HS-27A (cell line): ENCODE results near the gene CROT.
"Not testable (repeated sequence)": the region's sequence is repeated elsewhere in the genome, so short reads cannot be mapped to it uniquely, and the experiment has no call there.

Source experiments
- DNase-seq: peaks from one replicate; pipeline ENCODE4 v3.0.0-alpha.2; 2012; ENCODE audit warnings: low read depth, missing footprints

CROT gene

DNA sequence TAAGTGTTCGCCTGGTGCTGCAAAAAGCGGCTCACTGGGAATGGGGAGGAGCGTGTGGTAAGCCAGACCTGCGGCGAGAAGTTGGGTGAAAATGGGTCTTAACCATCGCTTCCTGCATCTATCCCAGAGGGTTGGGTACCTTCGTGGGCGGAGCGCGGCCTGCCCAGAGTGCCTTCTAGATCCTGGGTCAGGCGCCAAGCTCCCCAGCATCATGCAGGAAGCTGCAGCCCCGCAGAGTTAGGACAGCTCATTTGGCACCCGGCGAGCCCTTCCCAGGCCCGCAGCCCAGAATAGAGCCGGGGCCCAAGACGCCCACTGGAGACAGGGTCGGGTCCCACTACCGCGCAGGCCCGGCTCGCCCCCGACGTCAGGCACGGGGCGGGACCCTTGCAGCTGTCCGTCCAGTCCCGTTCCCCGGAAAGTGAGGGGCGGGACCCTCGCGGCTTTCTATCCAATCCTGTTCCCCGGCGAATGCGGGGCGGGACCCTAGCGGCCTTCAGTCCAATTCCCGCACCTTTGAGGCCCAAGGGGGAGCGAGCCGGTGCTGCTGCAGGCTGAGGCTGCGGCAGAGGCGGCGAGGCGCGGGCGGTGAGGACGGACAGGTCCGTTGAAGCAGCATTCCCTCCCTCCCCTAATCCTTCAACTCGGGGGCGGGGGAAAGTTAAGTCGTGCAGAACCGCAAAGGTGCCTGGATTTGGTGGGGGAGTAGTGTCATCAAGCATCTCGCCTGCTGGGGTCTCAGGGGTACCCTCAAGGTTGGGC is at the start of gene CROT:
TSS of gene CROT (plus strand) at position 499 of the 762 bp plus-strand sequence. CDS start 3,405 bp downstream, outside the sequence.
- DNase-seq: peak; percentile 42

- no peak for DNase-seq
These were observed 44.7 kb upstream of the CROT start for GRCh38 chr7:87300756-87301155.

DNA sequence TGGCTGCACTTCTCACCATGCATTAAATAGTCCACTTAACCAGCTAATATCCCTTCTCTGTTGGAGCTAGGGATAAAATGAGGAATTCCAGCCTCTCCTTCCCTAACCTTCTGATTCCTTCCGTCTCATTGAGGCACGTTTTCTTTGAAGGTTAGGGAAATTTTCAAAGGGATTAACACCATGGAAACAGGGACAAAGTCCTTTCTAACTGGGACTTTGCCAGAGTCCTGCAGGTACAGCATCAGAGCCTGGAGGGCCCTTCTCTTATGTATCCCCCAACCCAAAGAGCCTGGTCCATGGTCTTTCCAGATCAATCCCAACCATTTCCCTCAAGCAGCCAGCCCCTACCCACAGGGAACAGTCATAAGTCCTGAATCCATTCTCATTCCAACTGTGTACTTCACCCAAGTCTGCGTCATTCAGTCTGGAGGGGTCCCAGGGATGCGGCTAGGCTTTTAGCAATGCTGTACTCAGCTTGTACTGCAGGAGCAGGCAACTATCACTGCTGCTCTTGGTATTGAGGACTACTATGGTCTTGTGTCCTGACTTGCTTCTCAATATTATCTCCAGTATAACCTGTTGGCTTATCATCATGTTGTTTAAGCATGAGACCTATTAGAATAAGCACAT is 34.6 kb upstream of the CROT start:
- no peak for DNase-seq

DNA sequence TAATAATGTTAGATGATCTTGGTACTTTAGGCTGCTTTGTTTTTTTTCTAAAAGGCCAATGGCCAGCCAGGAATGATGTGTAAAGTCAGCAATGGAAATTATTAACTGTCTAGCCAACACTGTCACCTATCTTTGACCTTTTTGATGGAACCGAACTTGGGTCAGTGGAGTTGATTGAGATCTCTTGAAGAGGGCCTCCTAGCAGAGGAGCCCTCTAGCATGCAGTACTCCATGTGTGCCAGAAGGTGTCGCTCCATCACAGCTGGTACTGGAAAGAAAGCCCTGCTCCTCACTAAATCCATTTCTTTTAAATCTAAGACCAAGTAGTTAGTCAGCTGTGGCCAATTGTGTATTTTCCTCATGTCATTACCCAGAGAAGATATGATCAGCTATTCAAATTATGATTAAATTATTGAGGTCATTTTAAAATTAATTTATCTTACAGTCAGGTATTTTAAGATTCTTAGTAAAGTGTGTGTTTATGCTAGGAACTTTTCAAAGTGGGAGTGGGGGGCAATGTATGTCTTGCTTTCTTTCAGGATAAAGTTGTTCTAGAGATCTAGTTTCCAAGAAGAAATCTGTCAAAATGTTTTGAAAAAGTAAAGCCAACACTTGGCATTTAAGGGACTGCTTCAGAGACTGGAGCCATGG is 33.1 kb upstream of the CROT start:
- DNase-seq: no peak

DNA sequence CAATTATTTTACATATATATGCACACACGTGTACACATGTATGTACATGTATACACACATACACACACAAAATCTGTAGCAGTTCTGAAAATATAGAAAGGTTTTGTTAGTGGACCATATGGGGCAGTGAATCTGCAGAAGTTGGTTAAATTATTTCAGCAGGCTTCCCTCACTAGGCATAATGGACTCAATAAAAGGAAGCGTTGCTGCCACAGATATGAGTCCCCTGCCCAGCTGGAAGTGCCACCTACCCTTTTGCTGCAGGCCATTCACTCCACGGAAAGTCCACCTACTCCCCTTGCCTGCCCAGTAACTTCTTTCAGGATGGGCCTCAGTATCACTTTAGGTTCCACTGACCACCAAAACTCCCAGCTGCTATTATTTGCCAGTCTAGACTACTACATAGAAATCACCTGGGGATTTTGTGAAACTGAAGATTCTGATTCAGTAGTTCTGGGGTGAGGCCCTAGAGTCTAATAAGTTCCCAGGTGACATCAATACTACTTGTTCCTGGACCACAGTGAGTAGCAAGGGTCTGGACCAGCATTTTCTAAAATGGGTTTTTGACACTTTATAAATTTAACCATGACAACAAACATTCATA is 29.3 kb upstream of the CROT start:
- DNase-seq: no peak

DNA sequence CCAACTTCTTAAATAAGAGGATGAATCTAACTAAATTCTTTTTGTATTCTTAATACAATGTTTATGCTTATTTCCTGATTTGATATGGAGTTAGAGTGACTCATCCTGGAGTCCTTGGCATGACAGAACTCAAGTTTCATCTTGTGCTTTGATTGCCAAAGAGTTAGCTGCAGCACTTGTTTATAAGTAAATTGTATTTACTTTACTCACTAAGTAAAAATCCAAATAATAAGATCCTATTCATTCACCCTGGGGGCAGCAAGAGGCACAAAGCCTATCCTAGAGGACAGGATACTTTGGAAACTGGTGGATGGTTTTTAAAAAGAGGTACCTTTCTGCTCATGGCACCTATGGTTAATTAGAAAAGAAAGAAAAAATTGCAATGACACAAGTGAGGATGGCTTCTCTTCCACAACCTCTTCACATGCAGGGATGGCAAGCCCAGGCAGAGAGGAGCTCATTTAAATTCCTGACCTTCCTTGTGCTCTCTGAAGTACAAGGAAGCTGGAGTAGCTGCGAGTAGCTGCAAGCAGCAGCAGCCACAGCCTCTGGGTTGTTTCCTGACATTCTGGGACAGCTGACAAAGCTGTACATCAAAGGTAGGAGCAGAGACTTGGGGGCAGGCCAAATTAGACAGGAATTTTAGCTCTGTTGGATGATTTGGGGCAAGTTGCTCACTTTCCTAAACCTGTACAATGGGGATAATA is 28.5 kb upstream of the CROT start:
- no peak for DNase-seq

GRCh38 chr7:87317691-87318245 is 27.7 kb upstream of the CROT start:
- DNase-seq: no peak

- DNase-seq: no peak
These were observed 26.7 kb upstream of the CROT start for GRCh38 chr7:87318741-87319140.

- DNase-seq: not testable (repeated sequence)
These were observed 26.3 kb upstream of the CROT start for GRCh38 chr7:87319154-87319581.

DNA sequence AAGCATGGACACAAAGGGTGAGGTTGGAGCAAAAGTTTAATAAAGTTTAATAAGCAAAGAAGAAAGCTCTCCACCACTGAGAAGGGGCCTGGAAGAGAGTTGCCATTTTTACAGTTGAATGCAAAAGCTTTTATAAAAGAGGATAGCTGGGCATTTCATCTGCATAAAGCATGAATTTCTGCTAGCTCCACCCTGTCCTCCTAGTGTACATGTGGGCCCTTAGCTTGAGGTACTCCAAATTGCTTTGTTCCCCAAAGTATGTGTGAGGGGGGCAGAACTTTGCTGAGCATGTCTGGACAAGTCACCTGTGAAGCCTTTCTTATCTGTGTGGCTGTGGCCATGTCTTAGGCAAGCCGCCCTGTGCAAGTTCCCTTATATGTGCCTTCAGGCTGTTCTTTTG is 22.6 kb upstream of the CROT start:
- DNase-seq: no peak

DNA sequence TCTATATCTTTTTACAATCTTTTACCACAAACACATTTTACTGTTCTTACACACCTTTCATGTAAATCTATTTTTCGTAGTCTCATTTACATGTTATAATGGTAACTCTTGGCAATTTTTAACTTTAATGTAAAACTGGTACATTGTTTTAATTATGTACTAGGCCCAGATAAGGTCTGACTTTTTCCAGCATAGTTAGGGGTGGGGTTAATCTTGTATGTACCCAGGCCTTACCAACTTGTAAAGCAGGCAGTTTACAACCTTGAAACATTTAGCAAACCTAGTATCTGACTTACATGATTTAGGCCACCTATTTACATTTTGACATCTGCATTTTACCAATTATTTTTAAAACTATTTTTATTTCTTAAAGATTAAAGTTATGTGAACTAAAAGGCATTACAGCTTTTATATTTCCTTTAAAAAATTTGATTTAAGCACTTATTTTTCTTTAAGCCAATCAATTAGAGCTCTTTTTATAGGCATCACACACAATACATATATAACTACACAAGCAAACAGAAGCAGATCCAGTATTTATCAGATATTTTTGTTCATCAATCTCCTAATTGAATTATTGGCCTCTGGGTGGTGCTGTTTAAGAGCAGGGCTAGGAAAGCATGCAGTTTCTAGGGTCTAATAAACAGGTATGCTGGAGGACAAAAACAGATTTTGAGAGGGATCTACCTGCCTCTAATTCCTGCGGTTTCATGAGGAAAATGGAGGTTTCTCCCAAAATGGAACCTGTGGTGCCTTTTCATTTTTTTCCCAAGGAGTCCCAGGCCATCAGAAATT is 19.7 kb upstream of the CROT start:
- no peak for DNase-seq

DNA sequence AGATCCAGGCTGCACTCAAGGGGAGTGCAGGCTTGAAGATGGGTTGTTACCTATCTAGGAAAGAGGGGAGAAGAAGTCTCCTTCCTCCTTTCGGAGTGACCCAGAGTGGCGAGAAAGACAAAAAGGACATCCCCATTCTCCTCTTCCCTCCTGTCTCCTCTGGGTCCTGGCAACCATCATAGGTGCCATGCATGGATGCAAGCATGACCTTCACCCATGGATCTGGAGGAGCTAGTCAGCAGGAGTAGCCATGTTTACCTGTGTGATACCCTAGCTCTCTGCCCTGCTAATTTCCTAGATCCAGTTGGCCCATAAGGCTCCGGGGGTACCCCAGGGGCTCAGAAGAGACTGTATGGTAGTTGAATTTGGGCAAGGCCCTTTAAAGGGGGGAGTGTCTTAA is 17.2 kb upstream of the CROT start:
- DNase-seq: no peak

GRCh38 chr7:87330316-87330715 is 15.1 kb upstream of the CROT start:
- no peak for DNase-seq

GRCh38 chr7:87330942-87331341 is 14.5 kb upstream of the CROT start:
- DNase-seq: no peak

DNA sequence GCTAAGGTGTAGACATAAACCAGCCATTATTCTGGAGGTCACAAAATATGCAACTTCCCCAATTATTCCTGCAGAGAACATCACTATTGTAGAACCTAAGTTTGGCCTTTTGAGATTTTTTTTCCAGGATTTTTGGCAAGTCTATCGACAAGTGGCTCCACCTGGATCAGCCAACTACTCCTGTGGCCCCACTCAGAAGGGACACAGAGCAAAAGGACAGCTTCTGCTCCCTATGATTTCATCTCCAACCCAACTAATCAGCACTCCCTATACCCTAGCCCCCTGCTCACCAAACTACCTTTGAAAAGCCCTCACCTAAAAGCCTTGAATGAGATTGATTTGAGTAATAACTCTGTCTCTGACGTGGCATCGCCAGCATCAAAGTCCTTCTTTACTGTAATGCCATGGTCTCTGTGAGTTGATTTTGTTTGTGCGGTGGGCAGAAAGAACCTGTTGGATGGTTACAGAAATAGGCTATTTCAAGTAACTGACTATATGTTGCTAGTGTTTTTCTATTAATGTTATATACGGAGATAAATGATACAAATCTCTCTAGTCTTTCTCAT is 13.7 kb upstream of the CROT start:
- no peak for DNase-seq

DNA sequence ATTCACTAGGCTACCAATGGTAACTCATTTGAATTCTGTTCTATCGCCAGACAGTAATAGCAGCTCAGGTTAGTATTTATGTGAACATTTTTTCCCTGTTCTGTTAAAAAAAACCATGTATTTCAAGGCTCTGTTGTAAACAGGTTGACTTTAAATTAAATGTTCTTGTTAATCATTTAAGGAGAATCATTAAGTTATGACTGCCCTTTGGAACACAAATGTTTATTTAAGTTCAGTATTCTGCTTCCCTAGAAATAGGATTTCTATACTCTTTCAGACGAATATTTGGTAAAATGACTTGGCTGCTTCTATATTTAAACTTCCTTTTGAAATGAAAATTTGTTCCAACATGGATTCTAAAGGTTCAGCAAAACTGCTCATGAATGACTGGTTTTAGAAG is 13.1 kb upstream of the CROT start:
- no peak for DNase-seq

DNA sequence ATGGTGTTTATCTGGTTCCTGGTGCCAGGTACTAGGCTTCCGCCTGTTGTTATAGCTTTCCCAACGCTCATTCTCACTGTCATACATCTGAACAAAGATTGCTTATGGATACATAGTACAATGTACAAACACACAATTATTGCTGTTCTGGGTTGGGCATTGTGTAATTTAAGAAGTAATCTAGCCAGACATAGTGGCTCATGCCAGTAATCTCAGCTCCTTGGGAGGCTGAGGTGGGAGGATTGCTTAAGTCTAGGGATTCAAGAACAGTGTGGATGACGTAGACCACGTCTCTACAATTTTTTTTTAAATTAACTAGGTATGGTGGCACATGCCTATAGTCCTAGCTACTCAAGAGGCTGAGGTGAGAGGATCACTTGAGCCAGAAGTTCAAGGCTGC is 9.3 kb upstream of the CROT start:
- no peak for DNase-seq

DNA sequence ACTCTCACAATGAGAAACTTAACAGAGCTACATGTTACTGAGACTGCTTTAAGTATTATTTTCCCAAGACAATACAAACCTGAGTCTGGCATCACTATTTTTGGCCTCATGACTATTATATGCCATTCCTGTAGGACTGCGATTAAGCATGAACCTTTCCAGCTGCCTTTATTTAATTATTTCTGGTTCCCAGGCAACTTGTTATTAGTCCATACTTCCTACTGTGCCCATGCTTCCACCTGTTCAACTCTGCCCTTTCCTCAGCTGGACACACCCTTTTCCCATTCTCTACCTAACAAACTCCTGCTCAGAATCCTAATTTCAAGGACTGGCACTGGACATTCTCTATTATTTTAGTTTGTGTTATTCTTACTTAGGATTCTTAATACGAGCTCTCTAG is 8.1 kb upstream of the CROT start:
- DNase-seq: no peak

- DNase-seq: no peak
These were observed 6.0 kb upstream of the CROT start for GRCh38 chr7:87339373-87339897.

DNA sequence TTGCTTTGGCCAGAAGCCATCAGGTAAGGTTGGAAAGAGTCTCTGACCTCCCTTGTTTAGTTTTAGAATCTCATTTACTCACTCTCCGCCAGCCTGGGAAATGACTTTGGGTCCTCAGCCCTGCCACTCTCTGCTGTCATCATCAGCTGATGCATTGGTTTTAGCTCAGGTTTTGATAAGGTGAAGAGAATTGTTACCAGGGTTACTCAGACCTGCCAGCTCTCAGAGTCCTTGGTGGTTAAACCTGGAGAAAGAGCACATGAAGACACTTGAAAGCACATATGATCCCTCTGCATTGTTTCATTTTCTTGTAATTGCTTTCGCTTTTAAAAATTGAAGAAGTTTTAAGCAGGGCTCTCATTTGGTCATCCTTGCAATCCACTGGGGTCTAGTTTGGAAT is 4.0 kb upstream of the CROT start:
- DNase-seq: no peak
